K562 (cell line): Measurements from ENCODE around the gene MMS19. TPM values are rescaled to one million over a fixed set of nuclear protein-coding genes. Genes with fewer than 3 reads are reported as not detected.

Experiments
- ARID3B ChIP-seq: fragments of 250-450 bp; sonication (Bioruptor Pico); IDR thresholded peaks from 2 replicates; pipeline ENCODE4 v1.4.0; 2020; ENCODE audit warnings: borderline replicate concordance
- CTCF ChIP-seq, 3 experiments: IDR thresholded peaks in 2 of 3; conservative IDR thresholded peaks in 1 of 3; 2 replicates each; pipeline ENCODE4 v1.5.1; 2011 to 2012; ENCODE audit warnings: low read length in 3 of 3, mild to moderate bottlenecking in 3 of 3, control low read depth in 2 of 3, improper control_type of control experiment in 1 of 3, inconsistent platforms in 1 of 3, low read depth in 1 of 3, mixed read lengths in 1 of 3, moderate library complexity in 1 of 3; ENCODE audit not compliant: insufficient read depth in 2 of 3
- HEY1 ChIP-seq: fragments of 250-450 bp; sonication (Bioruptor Pico); IDR thresholded peaks from 2 replicates; pipeline ENCODE4 v1.5.0; 2020; ENCODE audit warnings: mild to moderate bottlenecking, moderate library complexity, borderline replicate concordance
- KHSRP ChIP-seq: fragments of 450-650 bp; IDR thresholded peaks from 2 replicates; pipeline ENCODE4 v1.6.1; 2017
- MAZ ChIP-seq, 2 experiments: fragments of 450-650 bp in 1 of 2; sonication (generic) in 1 of 2; formaldehyde crosslinking; IDR thresholded peaks in 1 of 2; conservative IDR thresholded peaks in 1 of 2; 2 replicates each; pipeline versions ENCODE4 v1.4.0 to v1.5.0; 2020; ENCODE audit warnings: mild to moderate bottlenecking in 1 of 2, missing genetic modification reagents in 1 of 2
- NFATC3 ChIP-seq: fragments of 450-650 bp; IDR thresholded peaks from 2 replicates; pipeline ENCODE4 v1.6.1; 2017; ENCODE audit warnings: mild to moderate bottlenecking
- POLR2AphosphoS5 ChIP-seq: IDR thresholded peaks from 2 replicates; pipeline ENCODE4 v1.6.1; 2011; ENCODE audit warnings: mild to moderate bottlenecking, low read depth, low read length, moderate library complexity; ENCODE audit not compliant: control insufficient read depth, insufficient read depth
- SRSF3 ChIP-seq: fragments of 200-400 bp; formaldehyde crosslinking; IDR thresholded peaks from 2 replicates; pipeline ENCODE4 v1.6.1; 2016; ENCODE audit warnings: mild to moderate bottlenecking, low read length, moderate library complexity; ENCODE audit not compliant: insufficient read depth
- TBP ChIP-seq: optimal IDR thresholded peaks from 2 replicates; pipeline ENCODE3; 2011; ENCODE audit warnings: low read depth, low read length, improper control_type of control experiment
- USF2 ChIP-seq: sonication (generic); formaldehyde crosslinking; IDR thresholded peaks from 2 replicates; pipeline ENCODE4 v1.5.0; 2020; ENCODE audit warnings: missing genetic modification reagents
- ZBTB40 ChIP-seq, 2 experiments: fragments of 450-650 bp in 1 of 2; sonication (generic) in 1 of 2; formaldehyde crosslinking in 1 of 2; IDR thresholded peaks; 2 replicates each; pipeline versions ENCODE4 v1.7.1 to v1.9.0; 2016 to 2022; ENCODE audit warnings: inconsistent platforms in 1 of 2, mild to moderate bottlenecking in 1 of 2, missing genetic modification reagents in 1 of 2
- polyA plus RNA-seq, 8 experiments: library from polyadenylated mRNA; depleted of rRNA in 4 of 8; stranded (reverse) in 5 of 8; unstranded in 3 of 8; fragments of >200 nt; fragmentation: Nextera tagmentation in 2 of 8; fragmentation: Illumina TruSeq in 1 of 8; extraction: Ambion mirVana in 2 of 8; extraction: Trizol in 1 of 8; gene quantifications; 2 replicates each; pipeline versions ENCODE4 v1.2.1 to v1.2.3, GENCODE V29; 2011 to 2014; ENCODE audit warnings: inconsistent platforms in 1 of 8, missing spikeins in 1 of 8
- total RNA-seq, 7 experiments: library from RNA; depleted of rRNA in 6 of 7; stranded (reverse); fragments of >200 nt in 6 of 7; fragmentation: Illumina TruSeq in 2 of 7; extraction: Trizol in 2 of 7; gene quantifications; 2 replicates each; pipeline versions ENCODE4 v1.2.1 to v1.2.3, GENCODE V29; 2011 to 2021; ENCODE audit warnings: low replicate concordance in 1 of 7

MMS19 gene
- total and polyA plus RNA-seq, 9 of the 15 experiments (the other 6 are each of a cell fraction or from before 2014, with no cell fraction given): 40.1 to 110 (median 62.9) TPM

- TF ChIP-seq ZBTB40 (IDR thresholded peaks at IDR 0.05) (peak; percentile 52; the same call in 1 of the 2 replicates), ZBTB40 (CRISPR knock-in tag; IDR thresholded peaks at IDR 0.05) (no peak), MAZ (CRISPR knock-in tag; conservative IDR thresholded peaks at IDR 0.05 in 1 of 2, IDR thresholded peaks at IDR 0.05 in 1 of 2) (0 out of 4 replicates have a peak, but pooled peaks of 1 of the 2 experiments have one; percentile 14), ARID3B (no peak), TBP (peak; percentile 54), NFATC3 (no peak), HEY1 (CRISPR knock-in tag) (no peak), POLR2AphosphoS5 (peak; percentile 35; the same call in 1 of the 2 replicates), CTCF (IDR thresholded peaks at IDR 0.05 in 2 of 3, conservative IDR thresholded peaks at IDR 0.05 in 1 of 3; ENCODE audit: insufficient read depth in 2 of 3, low read depth in 1 of 3, low read length in 3 of 3) (peak in 1 of 3 experiments; percentile 23; a peak in 1 of 6 replicates), USF2 (CRISPR knock-in tag) (peak; percentile 44; the same call in 1 of the 2 replicates), SRSF3 (no peak), KHSRP (no peak)
Measured at GRCh38 chr10:97445722-97446639, 52.2 kb downstream of the MMS19 start, which contains the start of the genes EXOSC1 and ZDHHC16 (continued).
